ENCODE data around the gene ARV1.

ARV1 gene

DNA sequence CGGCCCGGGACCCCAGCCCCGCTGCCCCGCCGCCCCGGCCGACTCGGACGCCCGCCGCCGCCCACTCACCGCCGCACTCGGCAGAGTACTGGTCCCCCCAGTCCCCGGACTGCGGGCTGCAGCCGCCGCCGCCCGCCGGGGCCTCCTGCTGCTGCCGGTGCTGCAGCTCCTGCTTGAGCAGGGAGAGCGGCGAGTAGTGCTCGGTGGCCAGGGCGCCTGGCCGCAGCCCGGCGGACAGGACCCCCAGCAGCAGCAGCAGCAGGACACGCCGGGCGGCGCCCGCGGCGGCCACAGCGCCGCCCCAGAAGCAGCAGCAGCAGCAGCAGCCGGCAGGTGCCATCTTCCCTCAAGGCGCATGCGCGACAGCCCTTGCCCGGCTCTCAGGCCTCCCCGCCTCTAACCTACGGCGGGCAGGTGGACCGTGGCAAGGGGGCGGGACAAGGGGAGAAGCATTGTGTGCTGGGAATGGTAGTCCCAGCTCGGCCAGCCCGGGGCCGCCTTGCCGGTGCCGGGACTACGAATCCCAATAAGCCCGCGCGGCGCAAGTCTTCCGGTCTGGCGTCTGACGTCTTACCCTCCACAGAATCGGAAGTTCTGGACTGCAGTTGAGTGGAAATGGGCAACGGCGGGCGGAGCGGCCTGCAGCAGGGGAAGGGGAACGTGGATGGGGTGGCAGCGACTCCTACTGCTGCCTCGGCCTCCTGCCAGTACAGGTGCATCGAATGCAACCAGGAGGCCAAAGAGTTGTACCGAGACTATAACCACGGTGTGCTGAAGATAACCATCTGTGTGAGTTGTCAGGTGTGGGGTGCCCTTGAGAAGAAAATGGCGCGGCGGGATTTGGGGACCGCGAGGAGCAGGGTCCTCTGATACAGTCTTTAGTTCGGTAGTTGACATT lies at the start of gene ARV1, which contains the start of gene TTC13:
Gene ARV1, plus strand, starts transcription at position 604 of the 898 bp plus-strand sequence. Its CDS starts 12 bp downstream, at position 616.
Gene TTC13, minus strand, starts transcription at position 371 of the 898 bp plus-strand sequence. Its CDS starts 31 bp downstream, at position 340.
- peak; percentile 91 to 92 for DNase-seq

GRCh38 chr1:230930986-230931385 lies 47.9 kb upstream of the ARV1 start:
- DNase-seq = no peak

DNA sequence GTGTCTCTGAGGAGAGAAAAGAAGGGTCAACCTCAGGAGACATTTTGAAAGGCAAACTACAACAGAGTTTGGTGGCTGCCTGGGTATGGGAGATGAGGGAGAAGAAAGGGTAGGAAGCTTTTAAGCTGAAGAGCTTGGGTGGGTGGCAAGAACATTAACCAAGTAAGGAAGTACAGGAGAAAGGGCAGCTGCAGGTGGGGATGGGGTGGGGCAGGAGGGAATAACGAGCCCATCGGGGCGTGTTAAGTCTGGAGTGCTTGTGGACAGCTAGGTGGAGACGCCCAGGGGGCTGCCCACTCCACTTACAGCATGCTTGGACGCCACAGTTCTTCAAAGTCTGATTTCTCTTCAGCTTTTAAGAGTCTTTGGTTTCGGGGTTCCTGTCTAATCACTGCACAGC lies 43.0 kb upstream of the ARV1 start:
- no peak for DNase-seq

GRCh38 chr1:230936475-230936874 lies 42.4 kb upstream of the ARV1 start:
- DNase-seq = no peak

DNA sequence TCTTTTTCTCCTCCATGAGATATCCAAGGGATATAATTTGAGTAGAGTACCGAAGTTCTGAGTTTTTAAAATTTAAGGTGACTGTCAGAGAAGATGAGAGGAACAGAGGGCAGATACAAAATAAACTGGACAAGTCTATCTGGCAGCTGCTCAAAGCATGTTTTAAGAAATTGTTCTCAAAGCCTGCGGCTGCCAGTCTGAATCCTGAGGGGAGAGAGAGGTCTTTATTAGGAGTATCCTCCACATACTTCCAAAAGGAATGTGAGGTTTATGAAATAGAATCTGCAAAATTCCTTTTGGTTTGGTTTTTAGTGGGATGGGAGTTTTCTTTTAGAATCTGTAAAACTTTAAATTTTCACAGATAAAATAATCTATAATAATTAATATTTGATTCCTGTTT lies 41.5 kb upstream of the ARV1 start:
- DNase-seq = no peak

DNA sequence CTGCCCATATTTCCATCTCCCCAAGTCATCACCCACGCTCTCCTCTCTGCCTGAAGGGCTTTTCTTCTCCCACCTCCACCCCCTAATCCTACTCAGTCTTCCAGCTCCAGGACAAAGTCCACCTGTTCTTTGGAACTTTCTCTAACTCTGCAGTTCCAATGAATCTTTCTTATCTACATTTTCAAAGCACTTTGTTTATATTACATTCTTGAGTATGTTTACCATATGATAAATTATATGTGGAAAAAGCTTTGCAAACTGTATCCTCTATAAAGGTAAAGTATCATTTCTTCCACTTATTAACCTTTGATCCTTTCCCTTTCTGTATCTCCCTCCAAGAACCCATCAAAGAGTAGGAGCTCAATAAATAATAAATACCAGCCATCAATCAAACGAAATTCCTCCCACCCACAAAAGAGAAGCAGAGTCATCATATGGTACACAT lies 39.9 kb upstream of the ARV1 start:
- no peak for DNase-seq

- no peak for DNase-seq
Observed at GRCh38 chr1:230939806-230940489, 38.9 kb upstream of the ARV1 start.

GRCh38 chr1:230940848-230941247 lies 38.0 kb upstream of the ARV1 start:
- DNase-seq = no peak

- no peak for DNase-seq
Observed at GRCh38 chr1:230943048-230943593, 35.8 kb upstream of the ARV1 start.

- DNase-seq = no peak
Observed at GRCh38 chr1:230948301-230948700, 30.6 kb upstream of the ARV1 start.

GRCh38 chr1:230948903-230949302 lies 30.0 kb upstream of the ARV1 start:
- no peak for DNase-seq

DNA sequence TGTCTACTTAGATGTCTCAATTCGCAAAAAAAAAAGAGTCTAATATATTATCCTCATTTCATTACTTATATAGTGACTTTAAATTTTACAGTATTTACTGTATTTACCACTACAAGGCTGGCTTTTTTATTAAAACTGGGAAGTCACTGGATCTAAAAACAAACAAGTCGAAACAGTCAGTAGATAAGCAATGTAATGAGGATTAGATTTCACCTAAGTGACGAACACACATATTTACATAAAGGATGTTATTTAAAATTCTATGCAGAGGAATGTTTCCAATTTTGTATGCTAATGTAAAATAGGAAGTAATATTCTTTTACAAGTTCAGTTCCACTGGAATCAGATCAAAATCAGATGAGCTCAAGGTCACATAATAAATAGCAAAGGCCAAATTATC lies 28.5 kb upstream of the ARV1 start:
- no peak for DNase-seq

GRCh38 chr1:230957580-230957989 lies 21.3 kb upstream of the ARV1 start:
- DNase-seq = no peak

- DNase-seq = no peak
Observed at GRCh38 chr1:230958370-230958769, 20.5 kb upstream of the ARV1 start.

DNA sequence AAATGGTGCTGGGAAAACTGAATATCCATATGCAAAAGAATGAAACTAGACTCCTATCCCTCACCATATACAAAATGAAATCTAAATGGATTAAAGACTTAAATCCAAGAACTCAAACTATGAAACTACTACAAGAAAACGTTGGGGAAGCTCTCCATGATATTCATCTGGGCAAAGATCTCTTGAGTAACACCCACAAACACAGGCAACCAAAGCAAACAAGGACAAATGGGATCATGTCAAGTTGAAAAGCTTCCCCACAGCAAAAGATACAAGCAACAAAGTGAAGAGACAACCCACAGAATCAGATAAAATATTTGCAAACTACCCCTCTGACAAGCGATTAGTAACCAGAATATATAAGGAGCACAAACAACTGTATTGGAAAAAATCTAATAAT lies 14.0 kb upstream of the ARV1 start:
- no peak for DNase-seq

DNA sequence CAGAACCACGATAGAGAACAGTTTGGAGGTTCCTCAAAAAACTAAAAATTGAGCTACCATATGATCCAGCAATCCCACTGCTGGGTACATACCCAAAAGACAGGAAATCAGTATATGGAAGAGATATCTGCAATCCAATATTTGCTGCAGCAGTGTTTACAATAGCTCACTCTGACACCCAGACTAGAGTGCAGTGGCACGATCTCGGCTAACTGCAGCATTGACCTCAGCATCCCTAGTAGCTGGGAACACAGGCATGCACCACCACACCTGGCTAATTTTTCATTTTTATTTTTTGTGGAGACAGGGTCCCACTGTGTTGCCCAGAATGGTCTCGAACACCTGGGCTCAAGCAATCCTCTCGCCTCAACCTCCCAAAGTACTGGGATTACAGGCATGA lies 13.4 kb upstream of the ARV1 start:
- DNase-seq = no peak

DNA sequence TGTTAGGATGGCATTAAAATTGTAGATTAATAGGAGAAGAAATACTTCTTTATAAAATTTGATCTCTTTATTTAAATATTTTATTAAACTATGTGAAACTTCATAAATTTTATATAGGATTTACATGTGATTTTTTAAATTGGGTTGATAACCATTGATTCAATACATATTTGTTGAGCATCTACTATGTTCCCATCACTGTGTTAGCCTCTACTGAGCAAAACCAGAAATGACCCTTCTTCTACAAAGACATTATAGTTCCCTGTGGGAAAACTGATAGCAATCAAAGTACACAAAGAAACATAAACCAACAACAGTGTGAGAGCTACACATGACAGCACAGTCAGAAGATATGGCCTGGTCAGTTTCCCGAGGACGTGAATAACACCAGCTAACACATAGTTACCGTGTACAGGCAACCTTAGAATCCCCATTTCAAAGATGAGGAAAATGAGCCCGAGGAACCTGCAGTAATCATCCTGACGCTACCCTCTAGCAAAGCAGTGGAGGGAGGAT lies 12.5 kb upstream of the ARV1 start:
- no peak for DNase-seq

DNA sequence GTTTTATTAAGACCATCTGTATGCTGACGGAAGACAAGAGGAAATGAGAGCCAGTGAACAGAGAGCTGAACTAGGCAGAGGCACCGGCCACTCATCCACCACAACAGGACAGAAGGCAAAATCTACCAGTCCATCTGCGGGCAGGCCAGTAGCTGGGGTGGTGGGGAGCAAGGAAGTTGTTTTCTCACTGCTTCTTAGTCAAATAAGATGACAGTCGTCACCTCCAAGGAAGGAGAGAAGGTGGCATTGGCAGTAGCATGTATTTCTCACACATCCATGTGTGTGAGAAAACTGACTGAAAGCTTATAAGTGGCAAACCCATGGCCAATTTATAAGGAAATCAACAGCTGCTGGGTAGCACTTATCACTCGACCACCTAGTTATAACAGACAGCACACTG lies 8.5 kb upstream of the ARV1 start:
- no peak for DNase-seq

- DNase-seq = no peak
Observed at GRCh38 chr1:230971771-230972170, 7.1 kb upstream of the ARV1 start.

GRCh38 chr1:230972855-230973271 lies 6.0 kb upstream of the ARV1 start:
- DNase-seq = no peak

GRCh38 chr1:230975636-230976035 lies 3.3 kb upstream of the ARV1 start:
- DNase-seq = no peak

DNA sequence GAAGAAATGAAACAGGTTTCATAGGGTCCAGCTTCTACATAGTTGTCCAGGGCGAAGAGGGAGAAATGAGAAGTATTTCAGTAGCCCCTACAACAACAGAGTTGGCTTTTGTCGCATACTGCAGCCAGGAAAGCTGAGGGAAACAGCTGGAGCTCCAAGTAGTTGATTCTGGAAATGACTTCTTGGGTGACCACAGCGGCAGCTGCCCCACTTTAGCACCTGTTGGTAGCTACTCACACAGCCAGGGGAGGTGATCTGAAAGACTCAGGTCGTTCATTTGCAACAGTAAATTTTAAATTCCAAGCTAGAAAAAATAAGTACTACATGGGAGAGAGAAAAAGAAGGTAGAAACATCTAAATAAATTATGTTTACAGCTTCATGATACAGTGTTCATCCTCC lies 2.5 kb upstream of the ARV1 start:
- no peak for DNase-seq
